HepG2 (cell line): ENCODE measurements around the gene HPGD. TPM values are rescaled to one million over a fixed set of nuclear protein-coding genes. Genes with fewer than 3 reads are reported as not detected.

Experiments used
- ARID5B ChIP-seq: IDR thresholded peaks from 2 replicates; pipeline ENCODE4 v1.4.0; 2020; ENCODE audit warnings: mild to moderate bottlenecking, missing genetic modification reagents
- ELF3 ChIP-seq: IDR thresholded peaks from 2 replicates; pipeline ENCODE4 v1.6.1; 2016; ENCODE audit warnings: missing genetic modification reagents, missing compliant biosample characterization
- FOXP4 ChIP-seq: sonication (generic); formaldehyde crosslinking; IDR thresholded peaks from 2 replicates; pipeline ENCODE4 v1.4.0; 2020; ENCODE audit warnings: missing genetic modification reagents
- IKZF5 ChIP-seq: IDR thresholded peaks from 2 replicates; pipeline ENCODE4 v1.6.1; 2018; ENCODE audit warnings: missing genetic modification reagents, mild to moderate bottlenecking, missing compliant biosample characterization
- MED1 ChIP-seq: sonication (generic); formaldehyde crosslinking; IDR thresholded peaks from 2 replicates; pipeline ENCODE4 v1.4.0; 2020; ENCODE audit warnings: missing genetic modification reagents
- MLXIP ChIP-seq: sonication (generic); formaldehyde crosslinking; IDR thresholded peaks from 2 replicates; pipeline ENCODE4 v1.9.0; 2021; ENCODE audit warnings: missing genetic modification reagents, borderline replicate concordance
- RARA ChIP-seq: IDR thresholded peaks from 2 replicates; pipeline ENCODE4 v1.6.1; 2016; ENCODE audit warnings: missing genetic modification reagents, missing compliant biosample characterization
- SALL1 ChIP-seq: sonication (generic); formaldehyde crosslinking; IDR thresholded peaks from 2 replicates; pipeline ENCODE4 v1.8.0; 2022; ENCODE audit warnings: mild to moderate bottlenecking, missing genetic modification reagents
- SAP130 ChIP-seq: IDR thresholded peaks from 2 replicates; pipeline ENCODE4 v1.6.1; 2016; ENCODE audit warnings: low read depth
- SIX4 ChIP-seq: sonication (generic); formaldehyde crosslinking; IDR thresholded peaks from 2 replicates; pipeline ENCODE4 v1.4.0; 2020; ENCODE audit warnings: missing genetic modification reagents
- SMAD3 ChIP-seq: sonication (generic); formaldehyde crosslinking; IDR thresholded peaks from 2 replicates; pipeline ENCODE4 v1.4.0; 2020; ENCODE audit warnings: missing genetic modification reagents
- SOX5 ChIP-seq: IDR thresholded peaks from 2 replicates; pipeline ENCODE4 v1.6.1; 2016; ENCODE audit warnings: borderline replicate concordance
- STAG1 ChIP-seq: sonication (generic); formaldehyde crosslinking; IDR thresholded peaks from 2 replicates; pipeline ENCODE4 v1.4.0; 2020; ENCODE audit warnings: missing genetic modification reagents
- ZBTB34 ChIP-seq: sonication (generic); formaldehyde crosslinking; IDR thresholded peaks from 2 replicates; pipeline ENCODE4 v1.8.0; 2022; ENCODE audit warnings: mild to moderate bottlenecking, missing genetic modification reagents
- ZNF430 ChIP-seq: sonication (generic); formaldehyde crosslinking; IDR thresholded peaks from 2 replicates; pipeline ENCODE4 v1.9.0; 2021; ENCODE audit warnings: mild to moderate bottlenecking, missing genetic modification reagents
- ZNF460 ChIP-seq: sonication (generic); formaldehyde crosslinking; IDR thresholded peaks from 2 replicates; pipeline ENCODE4 v1.5.1; 2020; ENCODE audit warnings: missing genetic modification reagents, mild to moderate bottlenecking, borderline replicate concordance
- ZNF546 ChIP-seq: sonication (generic); formaldehyde crosslinking; conservative IDR thresholded peaks from 2 replicates; pipeline ENCODE4 v1.8.1; 2023; ENCODE audit warnings: mild to moderate bottlenecking, missing genetic modification reagents
- ZSCAN22 ChIP-seq: sonication (generic); formaldehyde crosslinking; IDR thresholded peaks from 2 replicates; pipeline ENCODE4 v1.4.0; 2020; ENCODE audit warnings: mild to moderate bottlenecking, missing genetic modification reagents
- polyA plus RNA-seq, 8 experiments: library from polyadenylated mRNA; depleted of rRNA in 3 of 8; stranded (reverse) in 7 of 8; unstranded in 1 of 8; fragments of >200 nt; fragmentation: Illumina TruSeq in 4 of 8; extraction: Trizol in 4 of 8; gene quantifications; 2 replicates each; pipeline versions ENCODE4 v1.2.1 to v1.2.3, GENCODE V29; 2011 to 2016; ENCODE audit warnings: low read depth in 4 of 8, missing spikeins in 1 of 8, mixed read lengths in 1 of 8; ENCODE audit not compliant: insufficient read depth in 1 of 8
- total RNA-seq, 5 experiments: library from RNA; depleted of rRNA; stranded (reverse); fragments of >200 nt; fragmentation: Illumina TruSeq; extraction: Trizol; gene quantifications; 2 replicates each; pipeline ENCODE4 v1.2.3, GENCODE V29; 2016; ENCODE audit warnings: low read depth in 1 of 5

The HPGD gene
- total and polyA plus RNA-seq, 2 of the 13 experiments (the other 11 are each of a cell fraction or from before 2014, with no cell fraction given): 0.13 to 0.24 TPM

- TF ChIP-seq MLXIP (CRISPR knock-in tag) (no peak), ELF3 (CRISPR knock-in tag) (0 out of 2 replicates have a peak, but pooled peaks have one; percentile 10), ZSCAN22 (CRISPR knock-in tag) (no peak), STAG1 (CRISPR knock-in tag) (no peak), FOXP4 (peak; percentile 82), RARA (peak; percentile 71; the same call in 1 of the 2 replicates), ZNF546 (CRISPR knock-in tag) (no peak), SMAD3 (CRISPR knock-in tag) (0 out of 2 replicates have a peak, but pooled peaks have one; percentile 18), ZNF430 (CRISPR knock-in tag) (no peak), IKZF5 (CRISPR knock-in tag) (peak; percentile 63), MED1 (CRISPR knock-in tag) (peak; percentile 56; the same call in 1 of the 2 replicates), SALL1 (CRISPR knock-in tag) (peak; percentile 91), ZBTB34 (no peak), SAP130 (CRISPR knock-in tag) (peak; percentile 26; the same call in 1 of the 2 replicates), ARID5B (CRISPR knock-in tag) (peak; percentile 85), SOX5 (CRISPR knock-in tag) (peak; percentile 56; the same call in 1 of the 2 replicates), ZNF460 (CRISPR knock-in tag) (no peak), SIX4 (no peak)
Measured at GRCh38 chr4:174538123-174538875, 16.0 kb upstream of the HPGD start (continued).
